Keratinocyte (primary cell): ENCODE results near the gene HOXD13. TPM values are rescaled to one million over a fixed set of nuclear protein-coding genes. Genes with fewer than 3 reads are reported as not detected.

Source experiments
- DNase-seq: peaks from one replicate; pipeline ENCODE4 v3.0.0-alpha.2; 2011; ENCODE audit warnings: low read depth, missing footprints, low spot score
- FAIRE-seq: peaks from 2 replicates; lab custom pipeline; 2011; peaks lifted over from hg19 to GRCh38; lab: Jason Lieb, UNC
- H2AFZ ChIP-seq: 2 replicates; pipeline ENCODE4 v1.6.0; 2012; ENCODE audit warnings: low read length, control low read depth, inconsistent platforms; ENCODE audit not compliant: control insufficient read depth
- H3K27ac ChIP-seq: 2 replicates; pipeline ENCODE4 v1.5.1; 2011; ENCODE audit warnings: low read length; ENCODE audit not compliant: control insufficient read depth, insufficient read depth
- H3K27me3 ChIP-seq: 3 replicates; pipeline ENCODE4 v1.6.0; 2011; ENCODE audit warnings: low read length; ENCODE audit not compliant: control insufficient read depth, insufficient read depth; ENCODE audit errors: extremely low read depth
- H3K36me3 ChIP-seq, 2 experiments: 2 replicates in 1 of 2; 3 replicates in 1 of 2; pipeline ENCODE4 v1.5.1; 2011; ENCODE audit warnings: low read length in 2 of 2, mild to moderate bottlenecking in 1 of 2; ENCODE audit not compliant: control insufficient read depth in 2 of 2, insufficient read depth in 2 of 2; ENCODE audit errors: extremely low read depth in 1 of 2
- H3K4me1 ChIP-seq: 3 replicates; pipeline ENCODE4 v1.5.1; 2011; ENCODE audit warnings: low read length; ENCODE audit not compliant: control insufficient read depth, insufficient read depth; ENCODE audit errors: extremely low read depth
- H3K4me2 ChIP-seq: 3 replicates; pipeline ENCODE4 v1.6.0; 2011; ENCODE audit warnings: low read depth, low read length; ENCODE audit not compliant: control insufficient read depth, insufficient read depth; ENCODE audit errors: extremely low read depth
- H3K4me3 ChIP-seq, 3 experiments: fragments of 200-600 bp in 1 of 3; sonication (generic) in 1 of 3; 2 replicates in 2 of 3; 3 replicates in 1 of 3; pipeline ENCODE4 v1.5.1; 2011 to 2016; ENCODE audit warnings: low read length in 3 of 3, mild to moderate bottlenecking in 3 of 3, control low read depth in 2 of 3, inconsistent platforms in 1 of 3, low read depth in 1 of 3, mixed read lengths in 1 of 3, mixed run types in 1 of 3, moderate library complexity in 1 of 3; ENCODE audit not compliant: control insufficient read depth in 2 of 3, insufficient read depth in 2 of 3; ENCODE audit errors: extremely low read depth in 1 of 3
- H3K79me2 ChIP-seq: 2 replicates; pipeline ENCODE4 v1.6.0; 2012; ENCODE audit warnings: low read length; ENCODE audit not compliant: control insufficient read depth, insufficient read depth
- H3K9ac ChIP-seq: 3 replicates; pipeline ENCODE4 v1.6.0; 2011; ENCODE audit warnings: low read length; ENCODE audit not compliant: control insufficient read depth, insufficient read depth; ENCODE audit errors: extremely low read depth
- H3K9me1 ChIP-seq: 3 replicates; pipeline ENCODE4 v1.6.0; 2011; ENCODE audit warnings: low read length; ENCODE audit not compliant: control insufficient read depth, insufficient read depth; ENCODE audit errors: extremely low read depth
- H3K9me3 ChIP-seq: 2 replicates; pipeline ENCODE4 v1.5.1; 2012; ENCODE audit warnings: low read depth, low read length; ENCODE audit not compliant: control insufficient read depth
- H4K20me1 ChIP-seq: 3 replicates; pipeline ENCODE4 v1.6.0; 2011; ENCODE audit warnings: low read length; ENCODE audit not compliant: control insufficient read depth, insufficient read depth; ENCODE audit errors: extremely low read depth
- CTCF ChIP-seq, 3 experiments: IDR thresholded peaks in 1 of 3; conservative IDR thresholded peaks in 1 of 3; optimal IDR thresholded peaks in 1 of 3; 2 replicates in 2 of 3; 3 replicates in 1 of 3; pipeline versions ENCODE3 to v1.5.1; 2011; ENCODE audit warnings: low read length in 3 of 3, mild to moderate bottlenecking in 3 of 3, moderate library complexity in 2 of 3, control low read depth in 1 of 3, inconsistent platforms in 1 of 3; ENCODE audit not compliant: insufficient read depth in 2 of 3; ENCODE audit errors: extremely low read depth in 1 of 3
- EZH2 ChIP-seq: IDR thresholded peaks from one replicate; pipeline ENCODE4 v1.6.1; 2012; ENCODE audit warnings: inconsistent platforms, mild to moderate bottlenecking, low read length, moderate library complexity
- dilution Hi-C: fragments of 300-500 bp; cut with MboI; formaldehyde crosslinking; loops from one replicate; pipeline ENCODE4 v1.7.0; 2020; ENCODE audit warnings: low sequenced_read_pairs; ENCODE audit not compliant: extremely low pct_ligation_motif_present
- polyA plus RNA-seq, 5 experiments: library from polyadenylated mRNA; depleted of rRNA in 3 of 5; stranded (reverse) in 3 of 5; stranded (forward) in 1 of 5; unstranded in 1 of 5; fragments of >200 nt; gene quantifications; 1 replicate in 1 of 5; 2 replicates in 3 of 5; 3 replicates in 1 of 5; pipeline versions ENCODE4 v1.2.1 to v1.2.3, GENCODE V29; 2011 to 2012; ENCODE audit warnings: missing spikeins in 2 of 5, low read depth in 1 of 5, low replicate concordance in 1 of 5

Gene HOXD13
- polyA plus RNA-seq, 1 donor (not counting 4 experiments of a cell fraction or from before 2014, with no cell fraction given) = not detected

DNA sequence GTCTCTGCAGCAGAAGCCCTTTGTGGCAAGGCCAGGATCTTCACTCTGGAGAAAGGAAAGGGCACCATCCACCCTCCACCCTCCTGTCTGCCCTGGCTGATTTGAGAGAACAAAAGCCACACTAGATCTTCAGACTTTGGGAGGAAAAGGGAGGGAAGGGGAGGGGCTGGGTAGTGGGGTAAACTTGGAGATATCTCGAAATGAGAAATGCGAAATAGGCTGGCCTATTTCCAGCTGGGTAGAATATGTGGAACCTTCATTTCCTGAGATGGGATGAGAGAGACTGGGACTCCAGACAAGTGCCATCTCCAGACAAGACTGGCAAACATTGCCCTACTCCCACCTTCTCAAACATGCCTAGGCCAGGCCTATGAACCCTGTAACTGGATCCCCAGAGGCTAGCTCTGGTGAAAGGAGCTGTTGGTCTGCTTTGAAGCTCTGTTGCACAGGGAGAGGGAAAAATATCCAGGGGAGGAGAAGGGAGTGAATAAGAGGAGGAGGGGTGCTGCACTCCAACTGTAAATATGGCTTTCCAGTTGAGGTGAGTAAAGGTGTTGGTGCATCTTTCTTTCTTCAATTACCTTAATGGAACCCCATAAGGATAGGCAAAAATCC is 8.8 kb downstream of the HOXD13 start:
- no peak overlapping the region for H3K4me3 ChIP-seq
- DNase-seq (no peak), FAIRE-seq (no peak)
- H4K20me1 ChIP-seq = peaks cover 3% of the 10 kb centered on the region
- H3K9me3 ChIP-seq = no peaks in the 10 kb centered on the region
- H2AFZ ChIP-seq = no peak overlapping the region
- no peaks in the 10 kb centered on the region for H3K79me2 ChIP-seq
- H3K27me3 ChIP-seq = peaks cover 99% of the 10 kb centered on the region
- no peak overlapping the region for H3K9ac ChIP-seq
- no peak for TF ChIP-seq EZH2
- TF ChIP-seq CTCF (optimal IDR thresholded peaks at IDR 0.05 in 1 of 3, IDR thresholded peaks at IDR 0.05 in 1 of 3, conservative IDR thresholded peaks at IDR 0.05 in 1 of 3; ENCODE audit: extremely low read depth in 1 of 3, insufficient read depth in 2 of 3, low read length in 3 of 3) = no peak
- H3K36me3 ChIP-seq = no peaks in the 10 kb centered on the region
- H3K27ac ChIP-seq = no peak overlapping the region
- no peaks in the 10 kb centered on the region for H3K9me1 ChIP-seq
- no peak overlapping the region for H3K4me2 ChIP-seq
- peaks cover 5% of the 10 kb centered on the region for H3K4me1 ChIP-seq
- dilution Hi-C loops = no loop called here

GRCh38 chr2:176101842-176102241 is 9.3 kb downstream of the HOXD13 start:
- Histone ChIP-seq H4K20me1 (peaks cover 3% of the 10 kb centered on the region), H3K4me1 (peaks cover 5% of the 10 kb centered on the region), H3K9ac (no peak overlapping the region), H3K79me2 (no peaks in the 10 kb centered on the region), H3K4me2 (no peak overlapping the region), H3K4me3 (no peak overlapping the region), H2AFZ (no peak overlapping the region), H3K36me3 (no peaks in the 10 kb centered on the region), H3K9me3 (no peaks in the 10 kb centered on the region), H3K9me1 (no peaks in the 10 kb centered on the region), H3K27me3 (peaks cover 99% of the 10 kb centered on the region), H3K27ac (no peak overlapping the region)
- no peak for DNase-seq
- dilution Hi-C loops = no loop called here
- TF ChIP-seq CTCF (optimal IDR thresholded peaks at IDR 0.05 in 1 of 3, IDR thresholded peaks at IDR 0.05 in 1 of 3, conservative IDR thresholded peaks at IDR 0.05 in 1 of 3; ENCODE audit: extremely low read depth in 1 of 3, insufficient read depth in 2 of 3, low read length in 3 of 3) (no peak), EZH2 (no peak)
- FAIRE-seq = no peak
